ENCODE measurements around the gene RUNX2.

Gene RUNX2

DNA sequence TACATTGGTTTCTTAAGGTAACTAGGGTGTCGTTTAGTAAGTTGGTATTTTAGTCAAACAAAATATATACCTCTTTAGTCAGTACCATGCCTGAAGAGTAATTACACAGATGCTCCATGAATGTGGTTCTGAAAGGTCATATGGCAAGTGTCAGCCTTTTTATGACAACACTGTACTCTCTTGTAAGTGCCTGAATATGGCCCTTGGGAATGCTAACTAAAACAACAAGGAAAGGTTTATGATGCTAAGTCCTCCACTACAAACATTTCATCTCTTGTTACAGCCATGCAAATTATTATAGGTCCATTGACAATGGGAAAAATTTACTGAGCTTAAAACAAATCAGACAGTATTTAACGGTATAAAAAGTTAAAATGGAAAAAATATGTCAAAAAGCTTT, 88.6 kb downstream of the RUNX2 start:
- DNase-seq: no peak

DNA sequence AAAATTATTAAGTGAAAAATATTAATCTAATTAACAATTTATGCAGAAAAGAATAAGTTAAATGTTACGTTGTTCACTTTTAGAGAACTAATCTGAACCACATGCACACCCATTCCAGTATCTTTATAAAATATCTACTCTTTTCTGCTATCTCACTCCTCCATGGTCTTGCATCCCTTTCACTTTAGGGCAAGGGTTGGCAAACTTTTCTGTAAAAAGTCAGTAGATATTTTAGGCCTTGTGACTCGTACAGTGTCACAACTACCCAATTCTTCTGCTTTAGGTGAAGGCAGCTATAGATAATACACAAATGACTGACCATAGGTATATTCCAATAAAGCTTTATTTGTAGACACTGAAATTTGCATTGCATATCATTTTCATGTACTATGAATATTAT, 89.3 kb downstream of the RUNX2 start:
- no peak for DNase-seq

DNA sequence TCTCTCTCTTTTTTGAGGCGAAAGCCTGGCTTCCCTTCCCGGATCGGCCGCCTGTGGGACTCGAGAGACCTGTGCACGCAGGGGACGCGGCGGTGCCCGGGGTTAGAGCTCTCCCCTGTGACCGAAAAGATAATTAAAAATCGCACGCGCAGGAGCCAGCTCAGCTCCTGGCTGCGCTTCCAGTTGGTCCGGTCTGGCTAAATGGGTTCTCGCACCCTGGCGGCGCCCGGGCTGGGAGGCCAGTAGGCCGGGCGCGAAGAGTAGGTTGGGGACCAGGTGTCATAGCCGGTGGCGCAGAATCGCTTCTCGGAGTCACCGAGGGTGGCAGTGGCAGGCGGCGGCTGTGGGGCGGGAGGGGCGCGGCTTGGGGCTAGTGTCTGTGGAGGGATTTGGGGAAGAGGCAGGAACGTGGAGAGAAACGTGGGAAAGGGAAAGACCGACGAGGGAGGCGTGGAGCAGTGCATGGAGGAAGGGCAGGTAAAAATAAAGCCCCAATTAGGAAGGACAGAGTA, 91.5 kb downstream of the RUNX2 start:
- DNase-seq: no peak

- DNase-seq: no peak
Observed at GRCh38 chr6:45420083-45420908, 92.2 kb downstream of the RUNX2 start.

- DNase-seq: no peak
Observed at GRCh38 chr6:45420909-45421708, 93.0 kb downstream of the RUNX2 start.

GRCh38 chr6:45421709-45422502, 93.8 kb downstream of the RUNX2 start:
- no peak for DNase-seq

DNA sequence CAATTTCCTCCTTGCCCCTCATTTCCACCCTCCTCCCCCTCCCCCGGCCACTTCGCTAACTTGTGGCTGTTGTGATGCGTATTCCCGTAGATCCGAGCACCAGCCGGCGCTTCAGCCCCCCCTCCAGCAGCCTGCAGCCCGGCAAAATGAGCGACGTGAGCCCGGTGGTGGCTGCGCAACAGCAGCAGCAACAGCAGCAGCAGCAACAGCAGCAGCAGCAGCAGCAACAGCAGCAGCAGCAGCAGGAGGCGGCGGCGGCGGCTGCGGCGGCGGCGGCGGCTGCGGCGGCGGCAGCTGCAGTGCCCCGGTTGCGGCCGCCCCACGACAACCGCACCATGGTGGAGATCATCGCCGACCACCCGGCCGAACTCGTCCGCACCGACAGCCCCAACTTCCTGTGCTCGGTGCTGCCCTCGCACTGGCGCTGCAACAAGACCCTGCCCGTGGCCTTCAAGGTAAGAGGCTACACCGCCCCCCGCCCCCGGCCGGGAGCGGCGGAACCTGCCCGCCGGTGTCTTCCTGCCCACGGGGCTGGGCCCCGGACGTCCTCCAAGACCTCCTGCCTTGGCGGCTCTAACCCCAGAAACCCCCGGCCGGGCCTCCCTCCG, 94.5 kb downstream of the RUNX2 start:
- no peak for DNase-seq

- DNase-seq: no peak
Observed at GRCh38 chr6:45423111-45423823, 95.1 kb downstream of the RUNX2 start.

- no peak for DNase-seq
Observed at GRCh38 chr6:45423824-45424450, 95.8 kb downstream of the RUNX2 start.

GRCh38 chr6:45424451-45424861, 96.3 kb downstream of the RUNX2 start:
- no peak for DNase-seq

GRCh38 chr6:45426251-45426650, 98.1 kb downstream of the RUNX2 start:
- no peak for DNase-seq

GRCh38 chr6:45427726-45428125, 99.6 kb downstream of the RUNX2 start:
- DNase-seq: no peak

GRCh38 chr6:45428727-45429126, 100.6 kb downstream of the RUNX2 start:
- no peak for DNase-seq

DNA sequence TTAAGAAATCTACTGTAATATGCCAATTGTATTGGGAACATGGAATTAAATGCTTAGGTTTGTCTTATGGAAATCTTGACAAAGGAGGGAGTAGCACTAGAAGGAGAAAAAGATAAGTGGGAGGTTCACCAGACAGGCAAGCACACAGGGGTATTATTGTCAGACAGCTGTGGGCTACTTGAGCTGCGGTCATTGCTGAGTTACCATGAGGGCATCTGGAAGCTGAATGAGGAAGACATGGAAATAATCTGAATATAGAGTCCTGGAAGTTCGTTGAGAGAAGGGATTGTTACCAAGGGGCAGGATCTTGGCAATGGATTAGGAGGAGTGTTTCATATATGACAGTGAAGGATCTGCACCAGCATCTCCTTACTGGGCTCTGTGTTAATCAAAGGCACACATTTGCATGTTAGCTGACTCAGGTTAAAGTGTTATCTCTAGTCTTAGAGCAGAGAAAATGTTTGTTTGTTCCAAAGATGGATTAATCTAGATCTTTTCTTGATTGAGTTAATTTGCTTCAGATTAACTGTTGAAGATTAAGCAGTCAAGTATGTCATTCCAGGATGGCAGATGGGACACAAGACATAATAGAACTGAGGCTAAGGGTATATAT, 102.6 kb downstream of the RUNX2 start:
- DNase-seq: no peak

DNA sequence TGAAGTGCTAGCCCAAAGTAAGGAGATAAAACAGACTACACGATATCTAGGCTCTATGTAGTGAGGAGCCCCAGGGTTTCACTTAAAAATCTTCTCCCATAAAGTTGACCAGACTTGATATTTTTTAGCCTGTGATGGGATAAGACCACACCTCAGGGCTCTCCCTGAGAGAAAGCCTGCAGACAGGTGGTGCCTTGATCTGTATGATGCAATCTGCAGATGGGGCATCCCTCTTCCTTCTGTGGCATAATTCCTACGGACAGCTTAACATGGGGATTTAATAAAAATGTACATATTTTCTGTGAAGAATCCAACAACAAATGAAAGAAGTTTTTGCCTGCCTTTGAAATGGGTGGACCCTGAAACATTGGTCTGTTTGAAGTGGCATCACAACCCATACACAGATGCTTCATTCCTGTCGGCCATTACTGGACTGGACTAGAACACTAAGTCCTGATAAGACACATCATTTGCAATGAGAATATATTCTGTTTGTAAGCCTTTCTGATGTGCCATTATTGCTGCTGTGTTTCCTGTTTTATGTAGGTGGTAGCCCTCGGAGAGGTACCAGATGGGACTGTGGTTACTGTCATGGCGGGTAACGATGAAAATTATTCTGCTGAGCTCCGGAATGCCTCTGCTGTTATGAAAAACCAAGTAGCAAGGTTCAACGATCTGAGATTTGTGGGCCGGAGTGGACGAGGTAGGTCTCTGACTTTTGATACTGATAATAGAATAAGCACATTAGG, 103.4 kb downstream of the RUNX2 start:
- no peak for DNase-seq

GRCh38 chr6:45432977-45433376, 104.8 kb downstream of the RUNX2 start:
- no peak for DNase-seq

DNA sequence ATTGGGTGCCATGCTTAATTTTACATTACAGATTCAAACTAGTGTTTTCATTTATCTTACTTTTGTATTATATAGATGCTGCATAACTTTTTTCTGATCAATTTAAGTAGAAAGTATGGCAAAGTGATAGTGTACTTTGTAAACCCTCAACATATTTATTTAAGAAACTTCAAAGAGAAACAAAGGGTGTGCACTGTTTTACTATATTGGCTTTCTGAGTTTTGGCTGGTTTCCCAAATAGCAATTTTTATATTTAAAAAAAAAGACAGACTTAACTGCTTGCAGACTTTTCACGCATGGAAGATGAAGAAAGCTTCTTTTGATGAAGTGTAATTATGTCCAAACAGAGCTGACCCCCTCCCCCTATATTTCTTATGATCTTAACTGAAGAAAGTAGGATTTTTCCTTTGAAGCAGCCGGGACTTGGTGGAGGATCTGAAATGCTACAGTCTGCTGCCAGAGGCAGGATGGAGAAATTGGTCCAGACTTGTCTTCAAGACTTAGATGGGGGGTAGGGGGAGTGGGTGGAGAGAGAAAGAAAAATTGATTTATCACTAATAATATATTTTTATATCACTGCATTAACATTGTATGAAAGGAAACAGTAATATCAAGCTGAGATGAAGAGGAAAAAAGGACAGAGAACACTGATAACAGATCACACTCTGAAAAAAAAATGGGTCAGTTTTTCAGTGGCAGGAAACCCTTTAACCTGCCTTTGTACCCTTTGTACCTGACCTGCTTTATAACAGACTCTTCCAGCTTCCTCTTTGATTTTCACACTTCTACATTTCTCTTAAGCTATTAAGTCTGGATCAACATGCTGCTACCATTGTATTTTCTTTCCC, 105.6 kb downstream of the RUNX2 start:
- DNase-seq: no peak

DNA sequence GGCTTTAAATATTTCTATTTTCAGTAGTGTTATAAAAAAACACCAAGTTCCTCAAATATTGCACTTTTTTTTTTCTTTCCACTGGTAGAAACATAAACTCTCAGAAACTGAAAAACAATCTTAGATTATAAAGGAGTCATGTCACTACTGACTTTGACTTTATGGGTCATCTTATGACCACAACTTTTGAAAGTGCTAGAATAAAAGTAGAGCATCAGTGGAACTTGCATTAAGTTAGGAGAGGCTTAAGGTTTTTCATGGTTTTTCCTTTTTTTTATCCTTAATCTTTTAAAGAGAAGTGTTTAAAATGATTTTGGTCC, 106.2 kb downstream of the RUNX2 start:
- no peak for DNase-seq

Measured in NCI-H446 treated with DMSO at 0.1 percent for 48 hours (cell line).